HG02642 (cell line): ENCODE data around the gene ISG20.

ENCODE experiments used
- ATAC-seq: cut with Tn5 transposase; IDR thresholded peaks from one replicate; pipeline ENCODE4 v1.9.1; 2021; ENCODE audit warnings: mild to moderate bottlenecking; ENCODE audit not compliant: unreplicated experiment, poor library complexity

The ISG20 gene

DNA sequence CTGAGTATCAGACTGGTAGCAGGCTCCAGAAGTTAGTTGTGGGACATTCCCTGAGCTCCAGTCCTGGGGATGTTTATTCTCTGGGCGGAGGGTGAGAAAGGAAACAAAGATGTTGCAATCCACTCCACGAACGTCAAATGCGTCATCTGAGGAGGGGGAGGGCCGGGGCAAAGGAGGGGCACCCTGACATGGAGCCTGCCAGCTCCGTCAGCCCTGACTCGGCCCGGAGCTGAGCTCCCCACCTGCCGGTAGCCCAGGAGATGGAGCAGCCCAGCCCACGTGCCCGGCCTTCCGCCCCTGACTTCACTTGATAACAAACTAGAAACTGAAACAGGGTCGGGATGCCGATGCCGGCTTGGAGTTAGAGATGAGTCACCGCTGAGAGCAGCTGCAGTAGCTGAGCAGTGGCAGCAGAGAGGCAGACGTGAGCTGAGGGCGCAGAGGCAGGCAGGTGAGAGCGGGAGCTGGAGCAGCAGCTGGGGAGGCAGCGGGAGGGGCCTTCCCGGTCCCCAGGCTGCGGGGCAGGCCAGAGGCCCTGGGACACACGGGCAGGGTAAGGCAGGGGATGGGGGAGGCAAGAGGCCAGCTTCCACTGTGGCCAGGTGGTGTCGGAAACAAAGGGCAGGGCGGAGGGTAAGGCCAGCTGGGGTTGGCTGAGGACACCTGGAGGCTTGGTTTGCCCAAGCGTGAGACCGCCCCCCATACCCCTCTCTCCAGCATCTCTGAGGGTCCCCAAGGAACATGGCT is at the start of gene ISG20:
Gene ISG20, plus strand, starts transcription at position 391 of the 747 bp plus-strand sequence. Its CDS starts 351 bp downstream, at position 742.
- peak; percentile 70 for ATAC-seq

DNA sequence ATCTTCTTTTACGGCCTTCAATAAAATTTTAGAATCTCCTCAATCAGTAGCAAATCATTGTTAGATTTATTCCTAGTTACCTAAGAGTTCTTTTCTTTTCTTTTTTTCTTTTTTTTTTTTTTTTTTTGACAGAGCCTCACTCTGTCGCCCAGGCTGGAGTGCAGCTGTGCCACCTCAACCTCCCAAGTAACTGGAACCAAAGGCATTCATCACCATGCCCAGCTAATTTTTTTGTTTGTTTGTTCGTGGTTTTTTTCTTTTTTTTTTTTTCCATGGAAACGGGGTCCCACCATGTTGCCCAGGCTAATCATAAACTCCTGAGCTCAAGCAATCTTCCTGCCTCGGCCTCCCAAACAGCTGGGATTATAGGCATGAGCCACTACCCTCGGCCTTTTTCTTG is 48.1 kb upstream of the ISG20 start:
- ATAC-seq = no peak

DNA sequence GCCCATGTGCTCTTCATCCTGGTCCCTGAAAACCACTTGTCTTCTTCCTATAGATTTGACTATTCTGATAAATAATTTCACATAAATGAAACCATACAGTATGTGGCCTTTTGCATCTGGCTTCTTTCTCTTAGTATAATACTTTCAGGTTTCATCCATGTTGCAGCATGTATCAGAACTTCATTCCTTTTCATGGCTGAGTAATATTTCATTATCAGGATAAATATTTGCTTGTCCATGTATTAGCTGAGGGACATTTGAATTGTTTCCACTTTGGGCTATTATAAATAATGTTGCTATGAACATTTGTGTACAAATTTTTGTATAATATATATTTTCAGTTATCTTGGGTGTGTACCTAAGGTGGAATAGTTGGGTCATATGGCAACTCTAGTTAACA is 47.4 kb upstream of the ISG20 start:
- ATAC-seq = no peak

DNA sequence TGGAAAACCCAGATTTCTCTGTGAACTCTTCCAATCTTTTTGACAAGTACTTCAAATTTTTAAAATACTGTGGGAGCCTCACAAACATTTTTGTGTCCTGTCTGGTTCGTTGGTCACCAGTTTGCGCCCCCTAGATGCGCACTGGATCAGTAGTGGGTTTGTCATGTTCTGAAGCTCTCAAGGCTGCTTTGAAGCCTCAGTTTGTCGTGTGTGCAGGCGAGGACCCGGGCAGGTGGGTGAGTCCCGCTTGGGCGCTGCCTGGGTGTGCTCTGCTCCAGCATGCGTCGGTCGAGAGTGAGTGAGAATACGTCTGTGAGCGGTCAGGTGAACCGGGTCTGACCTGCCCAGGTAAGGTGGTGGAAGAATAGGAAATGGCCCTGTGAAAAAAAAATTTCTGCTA is 34.9 kb upstream of the ISG20 start:
- no peak for ATAC-seq

DNA sequence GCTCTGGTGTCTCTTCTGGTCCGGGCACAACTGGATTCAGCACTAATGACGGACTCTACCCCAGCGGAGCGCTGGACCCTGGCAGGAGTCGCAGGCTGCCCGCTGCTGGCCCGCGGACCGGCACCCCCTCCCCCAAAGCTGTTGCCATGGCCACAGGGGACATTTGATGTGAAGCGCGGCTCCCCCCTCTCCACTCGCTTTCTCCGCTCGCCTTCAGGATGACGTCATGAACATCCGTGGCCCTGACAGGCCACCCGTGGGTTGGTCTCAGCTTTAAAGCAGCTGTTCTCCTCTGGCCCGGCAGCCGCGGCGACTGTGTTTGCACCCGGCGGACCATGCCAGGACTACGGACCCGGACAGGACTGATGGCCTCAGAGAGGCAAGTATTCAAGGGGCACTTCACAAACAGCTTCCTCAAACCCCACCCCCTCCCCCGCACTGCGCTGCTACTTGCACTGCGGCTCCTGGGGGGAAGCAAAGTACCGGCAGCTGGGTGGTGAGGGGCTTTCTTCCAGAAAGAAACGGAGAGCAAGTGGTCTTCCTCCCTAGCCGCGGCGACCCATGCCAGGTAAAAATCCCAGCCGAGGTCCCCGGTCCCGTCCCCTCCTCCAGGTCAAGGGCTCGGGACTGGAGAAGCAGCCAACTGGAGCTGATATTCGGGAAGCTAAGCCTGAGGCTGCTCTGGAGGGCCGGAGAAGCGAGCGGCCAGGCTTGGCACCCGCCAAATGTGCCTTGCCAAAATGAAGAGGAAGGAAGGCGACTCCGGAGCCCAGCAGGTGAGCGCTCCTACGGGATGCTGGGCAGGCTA is 34.2 kb upstream of the ISG20 start:
- no peak for ATAC-seq

DNA sequence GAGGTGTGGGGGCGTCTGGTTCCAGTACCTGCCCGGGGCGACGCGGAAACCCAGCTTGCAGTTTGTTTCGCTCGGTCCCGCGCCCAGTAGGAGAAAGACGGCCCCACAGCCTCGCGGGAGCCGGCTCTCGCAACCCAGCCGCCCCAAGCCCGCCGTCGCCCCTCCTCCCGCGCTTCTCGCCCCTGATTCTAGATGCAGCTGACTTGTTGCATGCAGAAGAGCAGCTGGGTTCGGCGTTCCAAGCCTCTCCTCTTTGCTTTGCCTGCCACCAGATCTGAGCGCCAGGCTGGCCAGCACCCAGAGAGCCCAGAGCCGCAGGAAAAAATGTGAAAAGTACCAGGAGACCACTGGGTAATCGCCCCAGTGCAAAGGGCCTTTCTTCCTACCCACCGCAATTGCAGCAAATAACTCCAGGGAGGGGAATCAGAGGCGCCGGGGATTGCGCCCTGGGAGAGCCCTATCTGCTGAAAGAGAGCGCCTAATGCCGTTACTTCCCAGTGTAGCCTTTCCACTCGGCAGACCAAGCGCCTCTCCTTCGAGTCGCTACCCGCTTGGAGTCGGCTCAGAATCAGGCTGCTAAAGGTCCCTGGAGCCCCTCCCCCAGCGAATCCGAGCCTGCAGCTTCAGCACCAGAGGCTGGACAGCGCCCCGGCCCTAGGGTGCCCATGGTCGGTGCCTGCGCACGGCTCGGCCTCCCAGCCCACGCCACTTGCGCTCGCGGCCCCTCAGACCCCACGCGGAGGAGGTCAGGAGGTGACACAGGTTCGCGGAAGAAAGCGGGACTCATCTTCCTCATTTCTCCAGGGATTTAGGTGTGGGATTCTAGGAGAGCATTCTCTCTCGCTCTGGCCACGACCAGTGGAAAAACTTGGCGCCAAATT is 33.4 kb upstream of the ISG20 start:
- no peak for ATAC-seq

DNA sequence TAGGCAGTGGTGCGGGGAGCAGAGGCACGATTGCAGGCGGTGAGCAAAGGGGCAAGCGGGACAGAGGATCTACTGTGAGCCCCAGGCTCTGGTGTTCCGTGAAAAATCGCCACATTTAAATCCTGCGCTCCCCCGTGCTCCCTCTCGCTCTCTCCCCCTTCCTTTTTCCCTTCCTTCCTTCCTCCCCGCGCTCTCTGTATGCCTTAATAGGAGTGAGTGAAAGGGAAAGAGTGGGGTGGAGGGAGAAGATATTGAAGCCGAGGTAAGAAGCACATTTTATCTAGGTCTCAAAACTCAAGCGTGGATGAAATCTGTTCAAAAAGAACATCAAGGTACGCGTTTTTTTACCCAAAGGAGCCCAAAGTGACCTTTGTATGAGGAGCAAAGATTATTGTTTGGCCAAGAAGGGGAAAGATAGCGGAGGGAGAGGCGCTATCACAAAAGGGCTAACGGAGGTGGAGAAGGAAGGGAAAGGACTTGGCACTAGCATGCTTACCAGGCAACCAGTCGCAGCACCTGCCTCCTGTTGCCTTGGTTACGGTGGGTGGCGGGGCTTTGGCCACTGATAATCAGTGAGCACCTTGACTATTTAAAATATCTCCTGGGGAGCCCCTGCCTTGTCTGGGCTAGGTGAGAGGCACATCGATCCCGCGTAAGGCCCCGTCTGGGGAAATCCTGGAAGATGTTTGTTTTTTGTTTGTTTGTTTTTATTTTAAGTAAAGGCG is 32.6 kb upstream of the ISG20 start:
- ATAC-seq = no peak

DNA sequence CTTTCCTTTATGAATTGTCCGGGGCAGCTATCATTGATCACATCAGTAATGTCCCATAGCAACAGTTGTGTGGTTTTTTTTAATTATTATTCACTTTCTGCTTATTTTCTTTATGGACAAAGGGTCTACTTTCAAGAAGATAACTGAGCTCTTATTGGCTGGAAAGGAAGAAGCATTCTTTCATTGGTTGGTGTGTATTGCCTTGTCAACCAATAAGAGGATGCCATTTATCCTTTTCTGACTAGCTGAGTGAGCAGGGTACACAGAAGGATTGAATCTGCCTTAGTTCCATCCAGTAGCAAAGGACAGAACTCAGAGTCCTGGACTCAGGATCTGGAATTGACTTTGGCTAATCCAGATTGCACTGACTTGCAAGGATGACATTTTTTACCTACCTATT is 30.9 kb upstream of the ISG20 start:
- ATAC-seq = no peak

DNA sequence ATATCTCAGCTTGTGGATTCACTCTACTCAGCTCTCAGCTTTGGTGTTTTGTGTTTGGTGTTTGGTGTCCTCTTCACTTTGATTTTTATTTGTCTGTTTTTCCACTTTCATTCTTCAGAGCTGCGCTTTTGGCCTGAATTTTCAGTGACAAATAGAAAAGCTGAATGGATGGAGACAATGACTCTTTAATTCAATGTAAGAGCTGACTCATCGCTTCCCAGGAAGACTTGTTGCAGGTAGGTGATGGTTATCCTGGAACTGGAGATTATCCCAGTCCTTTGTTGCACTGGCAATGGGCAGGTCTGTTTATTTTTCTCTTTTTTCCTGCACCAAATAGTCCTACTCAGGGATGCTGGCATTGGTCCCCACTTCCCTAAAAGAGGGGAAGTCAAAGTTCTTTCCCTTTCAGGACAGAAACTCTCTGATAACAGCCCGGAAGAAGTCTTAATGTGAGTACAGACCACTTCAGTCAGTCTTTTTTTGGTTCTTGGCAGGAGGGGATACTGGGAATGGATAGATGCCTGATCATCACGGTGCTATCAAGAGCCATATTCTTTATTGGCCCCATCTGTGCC is 30.1 kb upstream of the ISG20 start:
- no peak for ATAC-seq

DNA sequence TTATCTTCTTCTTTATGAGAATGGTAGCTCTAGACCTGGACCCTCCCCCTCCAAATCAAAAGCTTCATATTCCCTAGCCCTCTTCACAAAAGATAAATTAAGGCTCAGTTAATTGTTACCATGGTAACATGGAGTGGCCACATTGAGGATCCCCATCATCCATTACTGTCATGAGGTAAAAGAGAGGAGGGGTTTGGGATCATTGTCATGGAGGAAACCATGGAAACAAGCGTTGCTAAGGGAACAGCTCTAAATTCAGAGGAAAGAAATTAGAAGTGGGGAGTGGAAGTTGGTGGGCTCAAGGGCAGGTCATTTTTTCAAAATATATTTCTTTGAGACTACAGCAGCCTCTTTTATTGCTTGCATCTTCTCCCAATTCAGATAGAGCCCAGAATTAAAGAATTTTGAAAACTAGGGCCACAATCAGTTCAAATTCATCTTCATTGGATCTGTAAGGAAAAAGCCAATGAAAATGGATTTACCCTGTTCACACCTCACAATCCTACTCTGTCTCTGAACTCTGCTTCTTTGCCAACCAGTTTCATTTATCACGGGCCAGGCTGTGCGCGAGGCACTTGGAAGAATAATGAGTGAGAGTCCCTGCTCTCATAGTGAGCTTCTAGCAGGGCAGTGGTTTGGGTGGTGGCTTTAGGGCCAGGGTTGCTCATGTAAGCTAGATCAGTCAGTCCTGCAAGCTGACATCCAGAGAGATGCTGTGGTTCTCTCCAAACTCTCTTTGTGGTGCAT is 29.3 kb upstream of the ISG20 start:
- no peak for ATAC-seq

DNA sequence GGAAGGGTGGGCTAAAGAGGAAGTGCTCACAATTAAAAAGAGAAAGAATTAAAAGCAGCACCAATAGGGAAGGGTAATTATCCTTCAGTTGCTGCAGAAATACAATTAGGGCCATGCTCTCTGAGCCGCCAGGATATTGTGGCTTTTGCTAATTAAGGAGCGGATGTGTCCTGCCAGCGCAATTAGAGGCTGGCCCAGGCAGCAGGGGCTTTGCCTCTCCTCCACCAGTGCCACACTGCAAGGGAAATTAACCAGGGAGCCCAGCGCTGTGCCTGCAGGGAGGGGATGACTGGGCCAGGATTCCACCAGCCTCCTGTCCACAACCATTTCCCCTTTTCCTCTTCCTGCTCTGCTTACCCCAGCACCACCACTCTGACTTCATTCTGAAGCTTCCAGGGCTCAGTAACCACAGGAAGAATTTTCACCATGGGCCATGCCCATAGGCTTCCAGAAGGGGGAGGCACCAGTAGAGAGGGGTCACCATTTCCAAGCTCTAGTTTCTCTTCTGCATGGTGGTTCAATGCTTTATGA is 28.1 kb upstream of the ISG20 start:
- no peak for ATAC-seq

DNA sequence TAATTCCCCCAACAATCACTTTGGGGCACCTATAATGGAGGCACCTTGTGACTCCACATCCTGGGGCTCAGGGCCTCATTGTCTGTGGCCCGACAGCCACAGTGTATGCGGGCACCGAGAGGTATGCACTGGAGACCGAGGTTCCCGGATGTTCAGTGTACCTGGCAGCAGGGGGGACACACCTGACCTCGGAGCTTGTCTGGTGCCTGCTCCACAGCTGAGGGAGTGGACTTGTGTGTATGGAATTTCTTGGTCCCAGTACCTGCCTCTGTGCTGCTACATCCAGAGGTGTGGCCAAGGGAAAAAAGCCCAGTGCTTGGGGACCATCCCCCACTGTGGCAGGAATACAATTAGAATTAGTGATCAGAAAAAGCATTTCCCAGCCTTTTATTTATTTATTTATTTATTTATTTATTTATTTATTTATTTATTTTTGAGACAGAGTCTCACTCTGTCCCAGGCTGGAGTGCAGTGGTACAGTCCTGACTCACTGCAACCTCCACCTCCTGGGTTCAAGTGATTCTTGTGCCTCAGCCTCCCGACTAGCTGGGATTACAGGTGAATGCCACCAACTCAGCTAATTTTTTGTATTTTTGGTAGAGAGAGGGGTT is 26.5 kb upstream of the ISG20 start:
- no peak for ATAC-seq

DNA sequence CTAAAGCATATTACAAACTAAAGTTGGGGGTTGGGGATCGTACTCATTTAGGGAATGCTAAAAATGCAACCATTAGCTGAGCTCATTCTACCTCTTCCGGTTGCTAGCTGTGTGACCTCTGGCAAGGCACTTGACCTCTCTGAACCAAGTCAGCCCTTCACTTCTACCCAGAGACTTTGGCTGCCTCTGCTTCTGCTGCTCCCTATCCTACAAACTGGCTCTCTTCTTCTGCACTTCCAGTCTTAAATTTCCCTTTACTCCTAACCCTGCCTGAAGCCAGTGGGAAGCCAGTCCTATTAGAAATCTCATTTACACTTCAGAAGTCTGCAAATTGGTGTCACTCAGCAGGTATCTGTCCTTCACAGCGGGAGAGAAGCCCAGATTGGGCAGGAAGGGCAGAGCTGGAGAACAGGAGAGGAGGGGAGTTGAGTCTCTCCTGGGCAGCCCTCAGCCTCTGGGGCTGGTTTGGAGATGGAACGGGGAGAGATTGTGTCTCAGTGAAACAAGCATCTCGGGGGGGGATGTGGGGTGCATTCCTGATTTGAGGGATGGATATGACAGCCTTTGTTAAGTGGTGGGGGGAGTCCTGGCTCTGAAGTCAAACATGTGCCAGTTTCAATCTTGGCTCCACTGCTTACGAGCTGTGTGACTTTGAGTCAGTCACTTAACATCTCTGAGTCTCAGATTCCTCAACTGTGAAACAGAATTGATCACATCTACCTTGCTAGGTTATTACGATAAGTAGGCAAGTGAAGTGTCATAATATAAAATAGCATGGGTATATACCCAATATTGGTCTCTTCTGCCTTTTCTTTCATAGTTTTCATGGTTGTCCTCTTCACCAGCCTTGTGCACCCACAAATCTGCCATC is 25.5 kb upstream of the ISG20 start:
- no peak for ATAC-seq

DNA sequence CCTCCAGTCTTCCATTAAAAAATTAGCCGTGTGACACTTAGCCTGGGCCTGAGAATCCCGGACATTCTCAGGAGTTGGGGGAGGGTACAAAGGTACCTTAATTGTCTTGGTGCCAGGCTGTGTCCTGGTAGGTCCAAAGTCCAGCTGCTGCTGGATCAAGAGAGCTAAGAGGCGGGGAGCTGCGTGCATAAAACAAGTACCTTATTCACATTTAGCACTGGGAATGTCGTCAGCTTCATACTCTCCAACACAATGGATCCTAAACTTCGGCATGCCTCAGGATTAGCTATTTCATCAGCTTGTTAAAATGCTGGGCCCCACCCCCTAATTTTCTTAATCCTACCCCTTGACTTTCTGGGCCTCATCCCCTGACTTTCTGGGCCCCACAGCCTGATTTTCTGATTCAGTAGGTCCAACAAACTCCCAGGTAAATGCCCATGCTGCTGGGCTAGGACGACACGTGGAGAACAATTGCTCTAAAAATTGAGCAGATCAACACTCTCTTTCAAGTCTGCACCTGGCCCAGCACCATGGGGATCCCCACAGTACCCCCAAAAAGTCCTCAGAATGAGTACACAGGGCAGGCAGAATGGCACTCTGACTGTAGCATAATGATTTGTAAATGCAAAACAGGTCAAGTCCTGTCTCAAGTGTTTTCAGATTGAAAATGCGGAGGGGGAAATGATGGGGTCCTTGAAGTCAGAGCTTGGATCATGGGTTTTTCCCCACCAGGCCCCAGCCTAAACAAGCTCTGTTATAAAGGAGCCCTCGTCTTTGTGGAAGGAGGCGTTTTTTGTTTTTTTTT is 23.3 kb upstream of the ISG20 start:
- ATAC-seq = peak; percentile 84

DNA sequence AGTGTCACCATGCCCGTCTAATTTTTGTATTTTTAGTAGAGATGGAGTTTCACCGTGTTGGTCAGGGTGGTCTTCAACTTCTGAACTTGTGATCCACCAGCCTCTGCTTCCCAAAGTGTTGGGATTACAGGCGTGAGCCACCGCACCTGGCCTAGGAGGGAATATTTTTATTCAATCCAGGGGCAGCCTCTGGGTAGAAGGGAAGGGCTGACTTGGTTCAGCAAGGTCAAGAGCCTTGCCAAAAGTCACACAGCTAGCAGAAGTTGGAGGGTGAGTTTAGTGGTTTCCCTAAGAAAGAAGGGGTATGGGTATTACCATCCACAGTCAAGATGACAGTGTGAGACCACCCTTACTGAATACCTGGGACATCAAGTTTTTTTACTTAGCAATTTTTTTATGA is 22.6 kb upstream of the ISG20 start:
- ATAC-seq = no peak

DNA sequence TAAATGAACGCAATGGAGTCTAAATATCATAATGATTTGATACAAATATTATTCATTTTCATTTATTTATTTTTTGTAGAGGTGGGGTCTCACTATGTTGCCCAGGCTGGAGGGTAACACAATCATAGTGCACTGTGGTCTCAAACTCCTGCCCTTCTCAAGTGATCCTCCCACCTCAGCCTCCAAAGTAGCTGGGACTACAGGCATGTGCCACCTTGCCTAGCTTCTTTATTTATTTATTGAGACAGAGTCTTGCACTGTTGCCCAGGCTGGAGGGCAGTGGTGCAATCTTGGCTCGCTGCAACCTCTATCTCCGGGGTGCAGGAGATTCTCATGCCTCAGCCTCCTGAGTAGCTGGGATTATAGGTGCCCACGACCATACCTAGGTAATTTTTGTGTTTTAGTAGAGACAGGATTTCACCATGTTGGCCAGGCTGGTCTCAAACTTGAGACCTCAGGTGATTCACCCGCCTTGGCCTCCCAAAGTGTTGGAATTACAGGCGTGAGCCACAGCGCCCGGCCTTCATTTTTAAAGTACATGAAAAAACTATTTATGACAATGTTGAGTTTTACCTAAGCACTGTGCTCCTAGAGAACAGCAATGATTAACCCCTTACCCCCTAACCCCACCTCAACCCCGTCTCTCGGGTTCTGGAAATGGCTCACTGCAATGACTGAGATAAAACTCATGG is 21.6 kb upstream of the ISG20 start:
- ATAC-seq = no peak
